NCI-H526 (cell line): ENCODE results near the gene WRAP73.
"Not testable (repeated sequence)": the region's sequence is repeated elsewhere in the genome, so short reads cannot be mapped to it uniquely, and the experiment has no call there.

Experiments used
- DNase-seq, 2 experiments: peaks; one replicate each; lab custom pipeline; 2025; lab: John Stamatoyannopoulos, UW

The WRAP73 gene

GRCh38 chr1:3597599-3597964 lies 52.3 kb downstream of the WRAP73 start:
- DNase-seq = no peak

GRCh38 chr1:3596663-3597598 lies 53.0 kb downstream of the WRAP73 start:
- DNase-seq = no peak

DNA sequence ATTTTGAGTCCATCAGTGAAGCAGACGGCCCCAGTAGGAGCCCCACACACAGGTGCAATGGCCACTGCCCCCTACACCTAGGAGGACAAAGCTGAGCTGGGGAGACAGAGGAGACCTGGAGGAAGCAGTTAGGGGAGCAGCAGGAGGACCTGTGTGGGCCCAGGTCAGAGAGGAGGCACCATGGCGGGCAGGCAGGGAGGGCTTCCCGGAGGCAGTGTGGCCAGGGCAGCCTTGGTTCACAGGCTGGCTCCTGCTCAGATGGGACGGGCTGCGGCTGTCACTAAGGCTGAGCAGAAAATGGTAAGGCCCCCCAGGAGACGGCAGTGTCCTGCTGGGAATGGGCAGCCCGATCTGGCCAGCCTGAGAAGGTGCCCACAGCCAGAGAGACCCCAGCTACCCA lies 54.0 kb downstream of the WRAP73 start:
- DNase-seq = no peak

- no peak for DNase-seq
Measured at GRCh38 chr1:3594706-3595377, 55.1 kb downstream of the WRAP73 start.

- DNase-seq = no peak
Measured at GRCh38 chr1:3593745-3594144, 56.2 kb downstream of the WRAP73 start.

DNA sequence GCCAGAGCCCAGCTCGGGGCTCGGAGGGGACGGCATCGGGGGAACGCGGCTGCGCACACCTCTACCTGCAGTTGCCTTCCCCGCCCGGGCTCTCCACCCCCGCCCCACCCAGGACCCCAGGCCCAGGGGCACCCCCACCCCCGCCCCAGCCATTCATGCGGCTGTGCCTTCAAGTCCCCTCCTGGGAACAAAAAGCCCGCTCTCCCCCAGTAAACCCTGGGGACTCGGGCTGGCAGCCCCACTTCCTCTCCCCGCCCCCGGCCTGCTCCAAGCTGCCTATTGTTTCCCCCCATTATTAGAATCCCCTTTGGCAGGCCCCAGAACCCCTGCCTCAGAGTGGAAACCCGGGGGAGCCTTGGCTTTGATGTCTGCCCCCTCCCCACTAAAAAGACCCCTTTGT lies 56.6 kb downstream of the WRAP73 start:
- no peak for DNase-seq

GRCh38 chr1:3590951-3591865 lies 58.7 kb downstream of the WRAP73 start:
- DNase-seq = no peak

DNA sequence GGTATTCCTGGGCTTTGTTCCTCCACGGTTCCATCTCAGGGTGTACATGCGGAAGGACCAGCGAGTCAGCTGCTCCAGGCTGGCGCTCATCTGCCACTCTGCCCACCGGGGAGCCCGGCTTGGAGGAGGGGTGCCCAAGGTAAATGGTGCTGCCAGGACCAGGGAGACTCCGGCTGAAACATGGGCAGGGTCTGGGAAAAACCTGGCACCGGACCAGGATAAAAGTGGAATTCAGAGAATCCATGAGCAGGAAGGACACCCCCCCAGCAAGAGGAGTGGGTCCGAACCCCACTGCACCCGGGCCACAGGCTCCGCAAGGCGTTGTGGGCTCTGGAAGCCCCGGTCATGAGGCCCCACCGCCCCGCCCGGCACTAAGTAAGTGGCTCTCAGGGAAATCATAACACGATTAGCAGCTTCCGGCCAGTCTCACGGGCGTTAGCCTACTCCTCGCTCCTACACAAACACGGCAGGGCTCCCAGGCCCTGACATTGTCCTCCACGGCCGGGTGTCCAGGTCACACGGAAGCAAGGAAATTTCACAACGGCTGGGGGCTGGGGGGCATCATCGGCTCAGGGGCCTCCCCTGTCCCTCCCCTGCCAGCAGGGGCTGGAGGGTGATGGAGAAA lies 59.7 kb downstream of the WRAP73 start:
- no peak for DNase-seq

- DNase-seq = no peak
Measured at GRCh38 chr1:3588395-3588794, 61.5 kb downstream of the WRAP73 start.

DNA sequence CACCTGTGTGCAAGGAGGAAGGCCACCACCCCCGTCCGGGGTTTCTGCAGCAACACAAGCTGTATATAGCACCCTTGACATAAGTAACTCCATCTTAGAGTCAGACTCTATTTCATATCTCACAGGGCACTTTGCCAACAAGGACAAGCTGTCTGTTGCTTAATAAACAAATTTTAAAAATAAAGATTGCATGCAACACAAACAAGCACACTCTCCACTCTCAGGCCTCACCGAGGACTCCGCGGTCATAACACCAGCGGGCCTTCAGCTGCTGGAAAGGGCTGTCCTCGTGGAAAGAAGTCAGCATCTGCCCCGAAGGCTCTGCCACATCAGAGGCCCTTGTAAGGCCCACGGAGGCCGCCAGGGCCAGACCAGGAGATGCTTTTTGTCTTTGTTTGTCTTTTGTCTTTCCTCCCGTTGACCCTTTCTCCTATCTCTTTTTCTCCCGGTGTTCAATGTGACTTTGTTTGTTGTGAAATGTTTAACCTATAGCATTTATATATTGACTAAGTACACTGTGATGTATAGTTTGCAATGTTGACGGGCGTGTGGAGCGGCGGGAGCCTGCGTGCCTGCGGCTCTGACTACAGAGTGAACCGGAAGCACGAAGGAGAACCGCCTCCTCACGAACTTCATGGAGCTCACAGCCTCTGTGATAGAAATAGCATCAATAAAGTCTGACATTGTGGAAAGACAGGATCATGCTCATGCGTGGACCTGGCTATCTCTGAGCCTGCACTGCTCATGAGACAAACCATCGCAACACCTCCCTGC lies 62.7 kb downstream of the WRAP73 start:
- DNase-seq = no peak

- DNase-seq = no peak
Measured at GRCh38 chr1:3585940-3586568, 63.8 kb downstream of the WRAP73 start.

DNA sequence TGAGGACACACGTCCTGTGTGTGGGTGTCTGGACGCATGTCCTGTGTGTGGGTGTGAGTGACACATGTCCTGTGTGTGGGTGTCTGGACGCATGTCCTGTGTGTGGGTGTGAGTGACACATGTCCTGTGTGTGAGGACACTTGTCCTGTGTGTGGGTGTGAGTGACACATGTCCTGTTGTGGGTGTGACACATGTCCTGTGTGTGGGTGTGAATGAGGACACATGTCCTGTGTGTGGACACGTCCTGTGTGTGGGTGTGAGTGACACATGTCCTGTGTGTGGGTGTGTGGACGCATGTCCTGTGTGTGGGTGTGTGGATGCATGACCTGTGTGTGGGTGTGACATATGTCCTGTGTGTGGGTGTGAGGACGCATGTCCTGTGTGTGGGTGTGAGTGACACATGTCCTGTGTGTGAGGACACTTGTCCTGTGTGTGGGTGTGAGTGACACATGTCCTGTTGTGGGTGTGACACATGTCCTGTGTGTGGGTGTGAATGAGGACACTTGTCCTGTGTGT lies 64.5 kb downstream of the WRAP73 start:
- not testable (repeated sequence) for DNase-seq

DNA sequence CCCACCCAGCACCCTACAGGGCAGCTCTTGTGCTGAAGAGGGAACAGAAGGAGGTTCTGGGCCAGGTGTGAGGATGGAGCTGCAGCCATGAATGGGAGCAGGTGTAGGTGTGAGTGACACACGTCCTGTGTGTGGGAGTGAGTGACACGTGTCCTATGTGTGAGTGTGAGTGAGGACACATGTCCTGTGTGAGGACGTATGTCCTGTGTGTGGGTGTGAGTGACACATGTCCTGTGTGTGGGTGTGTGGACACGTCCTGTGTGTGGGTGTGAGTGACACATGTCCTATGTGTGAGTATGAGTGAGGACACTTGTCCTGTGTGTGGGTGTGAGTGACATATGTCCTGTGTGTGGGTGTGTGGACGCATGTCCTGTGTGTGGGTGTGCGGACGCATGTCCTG lies 65.0 kb downstream of the WRAP73 start:
- no peak for DNase-seq

DNA sequence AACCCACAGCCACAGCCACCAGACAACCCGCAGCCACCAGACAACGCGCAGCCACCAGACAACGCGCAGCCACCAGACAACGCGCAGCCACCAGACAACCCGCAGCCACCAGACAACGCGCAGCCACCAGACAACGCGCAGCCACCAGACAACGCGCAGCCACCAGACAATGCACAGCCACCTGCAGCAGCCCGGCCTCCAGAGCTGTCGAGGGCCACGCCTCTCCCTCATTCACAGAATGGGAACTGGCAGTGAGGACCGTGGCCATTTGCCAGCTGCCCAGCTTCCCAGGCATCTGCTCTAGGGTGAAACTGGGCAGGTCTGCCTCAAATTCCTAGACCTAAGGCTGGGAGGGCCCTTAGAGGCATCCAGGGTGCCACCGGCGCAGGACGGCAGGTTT lies 66.2 kb downstream of the WRAP73 start:
- not testable (repeated sequence) for DNase-seq

GRCh38 chr1:3581296-3582036 lies 68.4 kb downstream of the WRAP73 start:
- DNase-seq = no peak
